SH-SY5Y (cell line): ENCODE data around the gene YIF1A.

ENCODE experiments used
- GATA2 ChIP-seq: IDR thresholded peaks from 2 replicates; pipeline ENCODE4 v1.6.1; 2011; ENCODE audit warnings: mild to moderate bottlenecking, low read depth, low read length
- GATA3 ChIP-seq: IDR thresholded peaks from 2 replicates; pipeline ENCODE4 v1.6.1; 2011; ENCODE audit warnings: low read depth, mild to moderate bottlenecking, low read length, moderate library complexity

DNA sequence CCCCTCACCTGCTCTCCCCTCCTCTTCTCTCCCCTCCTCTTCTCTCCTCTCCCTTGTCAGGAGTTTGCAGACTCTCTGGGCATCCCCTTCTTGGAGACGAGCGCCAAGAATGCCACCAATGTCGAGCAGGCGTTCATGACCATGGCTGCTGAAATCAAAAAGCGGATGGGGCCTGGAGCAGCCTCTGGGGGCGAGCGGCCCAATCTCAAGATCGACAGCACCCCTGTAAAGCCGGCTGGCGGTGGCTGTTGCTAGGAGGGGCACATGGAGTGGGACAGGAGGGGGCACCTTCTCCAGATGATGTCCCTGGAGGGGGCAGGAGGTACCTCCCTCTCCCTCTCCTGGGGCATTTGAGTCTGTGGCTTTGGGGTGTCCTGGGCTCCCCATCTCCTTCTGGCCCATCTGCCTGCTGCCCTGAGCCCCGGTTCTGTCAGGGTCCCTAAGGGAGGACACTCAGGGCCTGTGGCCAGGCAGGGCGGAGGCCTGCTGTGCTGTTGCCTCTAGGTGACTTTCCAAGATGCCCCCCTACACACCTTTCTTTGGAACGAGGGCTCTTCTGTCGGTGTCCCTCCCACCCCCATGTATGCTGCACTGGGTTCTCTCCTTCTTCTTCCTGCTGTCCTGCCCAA is 12.8 kb downstream of the YIF1A start:
- TF ChIP-seq GATA2 (no peak), GATA3 (no peak)
